Measurements from ENCODE around the gene ZNF385D. TPM values are rescaled to one million over a fixed set of nuclear protein-coding genes. Genes with fewer than 3 reads are reported as not detected.
"Not testable (repeated sequence)": the region's sequence is repeated elsewhere in the genome, so short reads cannot be mapped to it uniquely, and the experiment has no call there.

The ZNF385D gene
- total RNA-seq, 1 donor from 2014 or later = 0.41 TPM

DNA sequence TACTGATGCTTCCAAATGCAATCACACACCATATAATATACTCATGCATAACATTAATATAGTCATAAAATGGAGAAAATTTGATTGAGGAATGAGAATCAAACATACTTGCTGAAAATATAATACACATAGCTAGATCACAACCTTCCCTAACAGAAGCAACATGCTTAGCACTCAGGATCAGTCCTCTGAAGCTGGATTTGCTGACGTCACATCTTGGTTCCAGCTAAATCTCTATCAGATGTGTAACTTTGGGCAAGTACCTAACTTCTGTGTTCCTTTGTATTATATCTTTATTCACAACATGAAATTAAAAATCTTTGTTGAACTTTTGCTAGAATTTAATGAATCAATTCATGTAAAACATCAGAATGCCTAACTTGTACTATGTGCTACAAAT, 263.5 kb downstream of the ZNF385D start:
- H3K36me3 Mint-ChIP-seq (ENCODE audit: low read depth, unreplicated experiment) = no peaks in the 10 kb centered on the region
- DNase-seq (ENCODE audit: low spot score) = no peak
- no peaks in the 10 kb centered on the region for H3K4me1 Mint-ChIP-seq (ENCODE audit: unreplicated experiment)
- H3K27ac Mint-ChIP-seq (ENCODE audit: unreplicated experiment) = no peak overlapping the region
- H3K9me3 Mint-ChIP-seq (ENCODE audit: unreplicated experiment) = no peaks in the 10 kb centered on the region
- TF ChIP-seq, protein P1, sequence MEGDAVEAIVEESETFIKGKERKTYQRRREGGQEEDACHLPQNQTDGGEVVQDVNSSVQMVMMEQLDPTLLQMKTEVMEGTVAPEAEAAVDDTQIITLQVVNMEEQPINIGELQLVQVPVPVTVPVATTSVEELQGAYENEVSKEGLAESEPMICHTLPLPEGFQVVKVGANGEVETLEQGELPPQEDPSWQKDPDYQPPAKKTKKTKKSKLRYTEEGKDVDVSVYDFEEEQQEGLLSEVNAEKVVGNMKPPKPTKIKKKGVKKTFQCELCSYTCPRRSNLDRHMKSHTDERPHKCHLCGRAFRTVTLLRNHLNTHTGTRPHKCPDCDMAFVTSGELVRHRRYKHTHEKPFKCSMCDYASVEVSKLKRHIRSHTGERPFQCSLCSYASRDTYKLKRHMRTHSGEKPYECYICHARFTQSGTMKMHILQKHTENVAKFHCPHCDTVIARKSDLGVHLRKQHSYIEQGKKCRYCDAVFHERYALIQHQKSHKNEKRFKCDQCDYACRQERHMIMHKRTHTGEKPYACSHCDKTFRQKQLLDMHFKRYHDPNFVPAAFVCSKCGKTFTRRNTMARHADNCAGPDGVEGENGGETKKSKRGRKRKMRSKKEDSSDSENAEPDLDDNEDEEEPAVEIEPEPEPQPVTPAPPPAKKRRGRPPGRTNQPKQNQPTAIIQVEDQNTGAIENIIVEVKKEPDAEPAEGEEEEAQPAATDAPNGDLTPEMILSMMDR (IDR thresholded peaks at IDR 0.05; ENCODE audit: unreplicated experiment) = no peak
- no peaks in the 10 kb centered on the region for H3K27me3 Mint-ChIP-seq (ENCODE audit: unreplicated experiment)
- no peak overlapping the region for H3K4me3 Mint-ChIP-seq (ENCODE audit: unreplicated experiment)

DNA sequence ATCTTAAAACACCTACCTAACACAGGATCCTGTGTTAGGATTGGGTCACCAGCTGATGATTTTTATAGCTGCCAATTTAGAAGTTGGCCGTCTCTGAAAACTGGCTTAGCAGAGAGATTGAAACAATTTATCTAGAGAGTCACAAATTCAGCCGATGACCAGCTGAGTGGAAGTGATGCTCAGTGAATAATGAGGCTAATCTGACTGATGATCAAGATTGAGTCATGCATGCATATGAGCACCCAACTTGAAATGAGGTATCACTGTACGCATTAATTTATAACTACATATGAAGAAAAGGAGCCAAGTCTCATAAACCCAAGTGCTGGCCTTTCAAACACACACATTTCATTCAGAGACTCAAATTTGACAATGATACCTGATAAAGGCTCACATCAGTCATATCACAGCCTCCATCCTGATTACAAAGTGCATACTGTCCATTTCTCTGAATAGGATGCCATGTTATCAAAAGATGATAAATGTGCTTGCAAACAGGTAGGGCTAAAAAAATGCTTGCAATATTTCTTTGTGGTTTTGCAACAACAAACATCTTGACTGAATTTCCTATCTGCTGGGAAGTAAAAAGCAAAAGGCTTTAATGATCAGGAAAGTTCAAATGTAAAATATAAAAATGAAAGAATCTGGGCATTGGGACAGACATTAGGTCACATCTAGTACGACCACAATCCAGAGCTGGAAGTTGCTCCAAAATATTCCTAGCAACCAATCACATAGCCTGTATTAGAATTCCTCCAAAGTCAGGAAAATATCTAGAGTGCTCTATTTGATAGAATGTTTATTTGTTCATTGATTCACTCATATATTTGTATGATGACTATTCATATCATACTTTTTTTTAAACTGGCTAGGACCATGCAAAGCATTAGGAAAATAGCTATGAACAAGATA, 264.7 kb downstream of the ZNF385D start:
- not testable (repeated sequence) for H3K4me1 Mint-ChIP-seq (ENCODE audit: unreplicated experiment); H3K36me3 Mint-ChIP-seq (ENCODE audit: low read depth, unreplicated experiment); H3K9me3 Mint-ChIP-seq (ENCODE audit: unreplicated experiment); H3K27me3 Mint-ChIP-seq (ENCODE audit: unreplicated experiment); H3K27ac Mint-ChIP-seq (ENCODE audit: unreplicated experiment); DNase-seq (ENCODE audit: low spot score); H3K4me3 Mint-ChIP-seq (ENCODE audit: unreplicated experiment)

DNA sequence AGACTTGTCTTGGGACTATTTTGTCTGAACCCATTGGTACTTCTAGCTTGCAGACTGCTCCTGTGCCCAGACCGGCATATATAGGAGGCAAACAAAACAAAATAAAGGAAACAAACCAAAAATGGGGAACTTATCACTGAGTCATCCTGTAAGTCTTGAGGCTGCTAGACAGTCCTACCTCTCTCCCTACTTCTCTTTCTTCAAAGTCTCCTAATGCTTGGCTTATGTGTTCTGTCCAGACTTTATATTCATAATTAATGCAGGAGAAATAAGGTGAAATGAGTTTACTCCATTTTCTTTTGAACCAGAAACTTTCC, 266.2 kb downstream of the ZNF385D start:
- H3K27ac Mint-ChIP-seq (ENCODE audit: unreplicated experiment) = no peak overlapping the region
- no peak overlapping the region for H3K4me3 Mint-ChIP-seq (ENCODE audit: unreplicated experiment)
- no peaks in the 10 kb centered on the region for H3K4me1 Mint-ChIP-seq (ENCODE audit: unreplicated experiment)
- H3K9me3 Mint-ChIP-seq (ENCODE audit: unreplicated experiment) = no peaks in the 10 kb centered on the region
- TF ChIP-seq, protein P1 (IDR thresholded peaks at IDR 0.05; ENCODE audit: unreplicated experiment) = no peak
- H3K27me3 Mint-ChIP-seq (ENCODE audit: unreplicated experiment) = no peaks in the 10 kb centered on the region
- H3K36me3 Mint-ChIP-seq (ENCODE audit: low read depth, unreplicated experiment) = no peaks in the 10 kb centered on the region
- DNase-seq (ENCODE audit: low spot score) = no peak

DNA sequence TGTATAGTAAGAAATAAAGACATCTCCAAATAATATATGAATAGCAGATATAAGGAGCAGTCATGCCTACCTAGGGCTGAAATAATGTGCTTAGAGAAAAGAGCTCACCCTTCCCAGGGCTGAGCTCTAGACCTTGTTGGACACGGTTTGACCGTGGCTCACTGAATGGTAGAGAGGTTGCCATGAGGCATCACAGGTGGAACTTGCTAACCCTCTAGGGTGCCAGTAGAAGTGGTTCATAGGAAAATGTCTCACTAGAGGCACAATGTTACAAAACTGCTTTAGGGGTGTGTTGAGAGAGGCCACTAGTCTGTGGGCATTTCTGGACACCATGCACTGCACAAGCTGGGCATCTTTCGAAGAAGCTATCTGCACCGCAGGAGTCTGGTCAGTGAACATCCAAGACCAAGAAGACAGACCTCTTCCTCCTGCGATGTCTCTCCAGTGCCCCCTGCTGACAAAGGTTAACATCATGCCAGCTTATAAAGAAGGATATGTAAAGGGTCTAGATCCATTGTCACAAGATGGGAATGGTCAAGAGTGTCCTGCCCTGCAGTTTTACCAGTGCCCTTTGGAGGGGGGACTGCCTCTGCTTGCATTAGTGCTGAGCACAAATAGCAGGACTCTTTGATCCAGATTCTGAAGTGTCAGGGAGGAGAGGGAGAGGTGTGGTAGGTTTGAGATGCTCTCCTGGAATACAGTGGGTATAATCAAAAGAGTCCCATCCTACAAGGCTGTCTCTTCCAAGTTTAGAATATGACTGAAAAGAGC, 266.8 kb downstream of the ZNF385D start:
- H3K4me1 Mint-ChIP-seq (ENCODE audit: unreplicated experiment) = no peaks in the 10 kb centered on the region
- no peaks in the 10 kb centered on the region for H3K36me3 Mint-ChIP-seq (ENCODE audit: low read depth, unreplicated experiment)
- no peaks in the 10 kb centered on the region for H3K27me3 Mint-ChIP-seq (ENCODE audit: unreplicated experiment)
- H3K4me3 Mint-ChIP-seq (ENCODE audit: unreplicated experiment) = no peak overlapping the region
- no peaks in the 10 kb centered on the region for H3K9me3 Mint-ChIP-seq (ENCODE audit: unreplicated experiment)
- DNase-seq (ENCODE audit: low spot score) = peak; percentile 80
- H3K27ac Mint-ChIP-seq (ENCODE audit: unreplicated experiment) = no peak overlapping the region
- TF ChIP-seq, protein P1 (IDR thresholded peaks at IDR 0.05; ENCODE audit: unreplicated experiment) = peak; percentile 51

DNA sequence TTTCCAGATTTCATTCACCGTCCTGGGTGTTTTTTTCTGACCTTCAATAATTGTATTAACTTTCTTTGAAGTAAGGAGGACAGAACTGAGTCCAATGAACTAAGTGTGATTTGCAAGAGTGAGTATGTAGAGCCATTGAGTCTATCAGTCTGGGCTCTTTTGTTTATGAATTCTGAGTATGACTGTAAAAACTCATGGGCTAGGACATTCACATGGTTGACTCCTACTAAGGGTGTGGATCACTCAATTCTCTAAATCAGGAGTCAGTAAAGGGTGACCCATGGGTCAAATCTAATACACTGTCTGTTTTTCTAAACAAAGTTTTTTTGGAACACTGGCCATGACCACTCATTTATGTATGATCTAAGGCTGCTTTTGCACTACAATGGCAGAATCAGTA, 269.0 kb downstream of the ZNF385D start:
- Mint-ChIP-seq H3K4me1 (ENCODE audit: unreplicated experiment) (no peaks in the 10 kb centered on the region), H3K27me3 (ENCODE audit: unreplicated experiment) (peaks cover under 1% of the 10 kb centered on the region), H3K36me3 (ENCODE audit: low read depth, unreplicated experiment) (no peaks in the 10 kb centered on the region), H3K27ac (ENCODE audit: unreplicated experiment) (no peak overlapping the region), H3K9me3 (ENCODE audit: unreplicated experiment) (no peaks in the 10 kb centered on the region), H3K4me3 (ENCODE audit: unreplicated experiment) (no peak overlapping the region)
- DNase-seq (ENCODE audit: low spot score) = no peak
- TF ChIP-seq, protein P1 (IDR thresholded peaks at IDR 0.05; ENCODE audit: unreplicated experiment) = no peak

All from endothelial cell (in vitro differentiated cells).